Hematopoietic multipotent progenitor cell treated with erythropoietin and hydrocortisone succinate and interleukin-3 and kit ligand, for 15 days (in vitro differentiated cells): ENCODE results near the gene CAT.

Source experiments
- DNase-seq: peaks from one replicate; pipeline ENCODE4 v3.0.0-alpha.2; 2015; ENCODE audit warnings: low spot score

Gene CAT

GRCh38 chr11:34425360-34425759 is 13.4 kb upstream of the CAT start:
- DNase-seq: no peak

GRCh38 chr11:34425867-34426266 is 12.9 kb upstream of the CAT start:
- no peak for DNase-seq

GRCh38 chr11:34426766-34427185 is 12.0 kb upstream of the CAT start:
- peak; percentile 55 for DNase-seq

- DNase-seq: peak; percentile 78
These were observed 11.4 kb upstream of the CAT start for GRCh38 chr11:34427186-34427805.

GRCh38 chr11:34431979-34432378 is 6.8 kb upstream of the CAT start:
- no peak for DNase-seq

- DNase-seq: no peak
These were observed 5.9 kb upstream of the CAT start for GRCh38 chr11:34432822-34433221.

GRCh38 chr11:34433899-34434298 is 4.8 kb upstream of the CAT start:
- DNase-seq: no peak

GRCh38 chr11:34437224-34438125 is 1.3 kb upstream of the CAT start:
- DNase-seq: peak; percentile 54

- peak; percentile 44 for DNase-seq
These were observed 970 bp downstream of the CAT start for GRCh38 chr11:34439610-34440198.

GRCh38 chr11:34441814-34442213 is 3.1 kb downstream of the CAT start:
- no peak for DNase-seq

- DNase-seq: no peak
These were observed 4.4 kb downstream of the CAT start for GRCh38 chr11:34443136-34443535.

- no peak for DNase-seq
These were observed 5.7 kb downstream of the CAT start for GRCh38 chr11:34444428-34444827.

GRCh38 chr11:34445956-34446355 is 7.2 kb downstream of the CAT start:
- no peak for DNase-seq

- peak; percentile 74 for DNase-seq
These were observed 7.7 kb downstream of the CAT start for GRCh38 chr11:34446386-34446785.

GRCh38 chr11:34447044-34447443 is 8.3 kb downstream of the CAT start:
- no peak for DNase-seq

- DNase-seq: no peak
These were observed 9.7 kb downstream of the CAT start for GRCh38 chr11:34448223-34448994.

- no peak for DNase-seq
These were observed 10.3 kb downstream of the CAT start for GRCh38 chr11:34449013-34449412.

GRCh38 chr11:34451053-34451452 is 12.3 kb downstream of the CAT start:
- DNase-seq: no peak

- DNase-seq: no peak
These were observed 15.7 kb downstream of the CAT start for GRCh38 chr11:34454308-34455032.

GRCh38 chr11:34457607-34458006 is 18.9 kb downstream of the CAT start:
- no peak for DNase-seq

- no peak for DNase-seq
These were observed 19.8 kb downstream of the CAT start for GRCh38 chr11:34458525-34458924.
